Colon (tissue), 2 donors: ENCODE measurements around the gene PLA2G2D.

Source experiments
- FAIRE-seq: peaks from 2 replicates; lab custom pipeline; 2012; peaks lifted over from hg19 to GRCh38; lab: Jason Lieb, UNC
- donor health status: control.
- donor health status: control.

Gene PLA2G2D

GRCh38 chr1:20086800-20087199 is 32.5 kb downstream of the PLA2G2D start:
- no peak for FAIRE-seq

- FAIRE-seq, result no peak
Measured at GRCh38 chr1:20083178-20083944, 36.0 kb downstream of the PLA2G2D start.

- FAIRE-seq, result no peak
Measured at GRCh38 chr1:20082772-20083171, 36.6 kb downstream of the PLA2G2D start.

- FAIRE-seq, result no peak
Measured at GRCh38 chr1:20081353-20081810, 38.0 kb downstream of the PLA2G2D start.

GRCh38 chr1:20080441-20081352 is 38.6 kb downstream of the PLA2G2D start:
- FAIRE-seq, result no peak

- FAIRE-seq, result no peak
Measured at GRCh38 chr1:20079661-20080305, 39.6 kb downstream of the PLA2G2D start.

- no peak for FAIRE-seq
Measured at GRCh38 chr1:20078711-20079110, 40.6 kb downstream of the PLA2G2D start.

GRCh38 chr1:20078171-20078651 is 41.1 kb downstream of the PLA2G2D start:
- FAIRE-seq, result no peak

GRCh38 chr1:20076710-20077461 is 42.5 kb downstream of the PLA2G2D start:
- FAIRE-seq, result no peak

GRCh38 chr1:20076223-20076622 is 43.1 kb downstream of the PLA2G2D start:
- no peak for FAIRE-seq

- no peak for FAIRE-seq
Measured at GRCh38 chr1:20075345-20075744, 44.0 kb downstream of the PLA2G2D start.

- FAIRE-seq, result no peak
Measured at GRCh38 chr1:20074725-20075171, 44.6 kb downstream of the PLA2G2D start.

- FAIRE-seq, result no peak
Measured at GRCh38 chr1:20074055-20074724, 45.1 kb downstream of the PLA2G2D start.

GRCh38 chr1:20073256-20073655 is 46.1 kb downstream of the PLA2G2D start:
- FAIRE-seq, result no peak

GRCh38 chr1:20072771-20073170 is 46.6 kb downstream of the PLA2G2D start:
- FAIRE-seq, result no peak

GRCh38 chr1:20071416-20071815 is 47.9 kb downstream of the PLA2G2D start:
- no peak for FAIRE-seq

GRCh38 chr1:20070357-20070756 is 49.0 kb downstream of the PLA2G2D start:
- no peak for FAIRE-seq

GRCh38 chr1:20069874-20070273 is 49.5 kb downstream of the PLA2G2D start, which contains the start of gene PLA2G5:
Gene PLA2G5, plus strand, starts transcription at chr1:20070194. Its CDS starts 14,637 bp downstream, at chr1:20084831.
- no peak for FAIRE-seq

GRCh38 chr1:20068722-20069121 is 50.6 kb downstream of the PLA2G2D start:
- no peak for FAIRE-seq

GRCh38 chr1:20063861-20064292 is 55.5 kb downstream of the PLA2G2D start:
- FAIRE-seq, result no peak
